GM06990 (cell line): ENCODE measurements around the gene HCN2.

Source experiments
- DNase-seq: peaks from one replicate; pipeline ENCODE4 v3.0.0-alpha.2; 2011; ENCODE audit not compliant: insufficient read length; ENCODE audit errors: extremely low read depth
- H3K27me3 ChIP-seq: replicated peaks from 2 replicates; pipeline ENCODE4 v1.6.0; 2011; ENCODE audit warnings: low read length; ENCODE audit not compliant: control insufficient read depth, insufficient read depth
- H3K36me3 ChIP-seq: 2 replicates; pipeline ENCODE4 v1.5.1; 2011; ENCODE audit warnings: low read length; ENCODE audit not compliant: control insufficient read depth, insufficient read depth
- H3K4me3 ChIP-seq: replicated peaks from 2 replicates; pipeline ENCODE4 v1.5.1; 2011; ENCODE audit warnings: low read depth, mild to moderate bottlenecking, control low read depth, low read length
- CTCF ChIP-seq: IDR thresholded peaks from 2 replicates; pipeline ENCODE4 v1.5.1; 2011; ENCODE audit warnings: low read length, control low read depth, mild to moderate bottlenecking, inconsistent platforms; ENCODE audit not compliant: insufficient read depth, poor library complexity, severe bottlenecking

Gene HCN2

DNA sequence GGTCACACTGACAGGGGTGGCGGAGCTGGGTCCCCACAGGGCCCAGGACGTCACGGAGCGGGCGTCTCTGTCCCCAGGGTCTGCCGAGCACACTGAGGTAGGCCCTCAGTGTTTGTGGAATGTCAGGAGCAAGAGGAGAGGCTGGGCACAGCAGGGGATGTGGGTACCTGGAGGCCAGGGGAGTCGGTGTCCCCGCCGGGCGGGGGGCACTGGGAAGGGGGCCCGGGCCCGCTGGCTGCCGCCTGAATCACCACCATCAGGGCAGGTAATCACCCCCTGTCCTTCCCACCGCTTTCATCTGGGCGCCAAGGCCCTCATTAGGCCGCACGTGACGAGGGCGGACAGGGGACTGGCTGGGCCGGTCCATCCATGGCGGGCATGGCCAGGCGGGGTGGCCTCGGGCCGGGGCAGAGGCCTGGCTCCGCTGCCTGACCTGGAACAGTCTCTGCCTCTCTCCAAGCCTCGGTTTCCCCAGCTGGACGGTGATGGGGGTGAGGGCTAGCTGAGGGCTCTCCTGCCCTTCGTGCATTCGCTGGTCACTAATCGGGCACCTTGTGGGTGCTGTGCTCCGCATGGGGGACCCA lies 51.0 kb downstream of the HCN2 start:
- no peak for DNase-seq
- no peak for TF ChIP-seq CTCF
- Histone ChIP-seq H3K27me3 (no peaks in the 10 kb centered on the region), H3K36me3 (peaks cover 4% of the 10 kb centered on the region; the same call in 1 of the 2 replicates), H3K4me3 (no peak overlapping the region)

- no peak for DNase-seq
- Histone ChIP-seq H3K36me3 (peaks cover 6% of the 10 kb centered on the region), H3K27me3 (no peaks in the 10 kb centered on the region), H3K4me3 (no peak overlapping the region)
- TF ChIP-seq CTCF, result no peak
These were observed 52.0 kb downstream of the HCN2 start for GRCh38 chr19:641702-642101.

DNA sequence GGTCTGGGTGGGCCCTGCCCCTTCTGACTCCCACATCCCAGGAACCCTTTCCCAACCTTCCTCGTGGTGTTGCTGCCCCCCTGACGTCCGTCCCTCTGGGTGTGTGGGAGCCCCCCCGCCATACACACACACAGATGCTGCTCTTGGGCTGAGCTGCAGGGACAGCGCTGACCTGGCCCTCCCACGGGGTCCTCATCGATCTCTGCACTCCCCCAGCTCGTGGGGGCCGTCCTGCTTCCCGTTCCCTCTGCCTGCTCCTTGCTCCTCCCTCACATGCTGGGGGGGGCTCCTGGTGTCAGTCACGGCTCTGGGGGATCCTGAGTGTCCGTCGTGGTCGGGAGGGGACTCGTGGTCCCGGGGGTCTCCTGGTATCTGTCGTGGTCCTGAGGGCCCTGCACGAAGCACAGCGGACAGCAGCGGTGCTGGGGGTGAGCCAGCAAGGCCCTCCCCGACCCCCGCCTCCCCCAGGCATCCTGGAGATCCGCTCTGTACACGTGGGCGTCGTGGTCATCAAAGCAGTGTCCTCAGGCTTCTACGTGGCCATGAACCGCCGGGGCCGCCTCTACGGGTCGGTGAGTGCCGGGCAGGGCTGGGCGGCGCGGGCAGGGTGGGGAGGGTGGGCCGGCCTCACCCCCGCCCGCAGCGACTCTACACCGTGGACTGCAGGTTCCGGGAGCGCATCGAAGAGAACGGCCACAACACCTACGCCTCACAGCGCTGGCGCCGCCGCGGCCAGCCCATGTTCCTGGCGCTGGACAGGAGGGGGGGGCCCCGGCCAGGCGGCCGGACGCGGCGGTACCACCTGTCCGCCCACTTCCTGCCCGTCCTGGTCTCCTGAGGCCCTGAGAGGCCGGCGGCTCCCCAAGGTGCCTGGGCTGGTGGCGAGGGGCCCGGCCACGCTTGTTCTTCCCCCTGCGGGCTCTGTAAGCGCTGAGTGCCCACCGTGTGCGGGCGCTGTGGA lies 53.4 kb downstream of the HCN2 start:
- no peaks in the 10 kb centered on the region for H3K27me3 ChIP-seq
- no peak for TF ChIP-seq CTCF
- DNase-seq, result no peak
- no peak overlapping the region for H3K4me3 ChIP-seq
- peaks cover 14% of the 10 kb centered on the region for H3K36me3 ChIP-seq

- no peaks in the 10 kb centered on the region for H3K27me3 ChIP-seq
- H3K4me3 ChIP-seq, result no peak overlapping the region
- no peak for TF ChIP-seq CTCF
- no peak for DNase-seq
- H3K36me3 ChIP-seq, result peaks cover 14% of the 10 kb centered on the region
These were observed 54.1 kb downstream of the HCN2 start for GRCh38 chr19:643736-644135.

DNA sequence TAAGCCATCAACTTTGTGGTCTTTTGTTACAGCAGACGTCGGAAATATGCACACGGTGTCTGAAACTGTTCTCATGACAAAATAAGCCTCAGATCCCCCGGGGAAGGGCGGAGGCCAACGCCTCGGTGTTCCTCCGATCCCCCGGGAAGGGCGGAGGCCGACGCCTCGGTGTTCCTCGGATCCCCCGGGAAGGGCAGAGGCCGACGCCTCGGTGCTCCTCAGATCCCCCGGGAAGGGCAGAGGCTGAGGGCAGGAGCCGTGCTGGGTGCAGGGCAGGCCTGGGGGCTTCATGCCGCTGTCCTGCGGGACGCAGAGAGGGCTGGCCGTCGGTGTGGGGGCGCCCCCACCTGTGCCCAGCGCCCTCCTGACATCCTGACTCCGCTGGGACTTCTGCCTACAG lies 54.7 kb downstream of the HCN2 start:
- no peak for TF ChIP-seq CTCF
- H3K36me3 ChIP-seq, result peaks cover 16% of the 10 kb centered on the region
- H3K4me3 ChIP-seq, result no peak overlapping the region
- no peaks in the 10 kb centered on the region for H3K27me3 ChIP-seq
- no peak for DNase-seq
